ENCODE results near the gene SMAD2. TPM values are rescaled to one million over a fixed set of nuclear protein-coding genes. Genes with fewer than 3 reads are reported as not detected.

The SMAD2 gene
- total and polyA plus RNA-seq, 2 of the 8 experiments (the other 6 are each of a cell fraction or from before 2014, with no cell fraction given), result 28.4 to 124 TPM

- Histone ChIP-seq H3K4ac (replicated peaks; ENCODE audit: insufficient read length, low read depth, low read length) (no peak overlapping the region), H3K4me3 (ENCODE audit: extremely low read depth in 1 of 4, insufficient read depth in 2 of 4, low read depth in 3 of 4, low read length in 4 of 4) (no peak overlapping the region), H2BK5ac (ENCODE audit: low read depth, low read length) (no peak overlapping the region), H2AK5ac (ENCODE audit: low read depth, low read length) (no peak overlapping the region), H2BK20ac (ENCODE audit: low read length) (no peak overlapping the region), H3K27me3 (replicated peaks in 1 of 4; ENCODE audit: control insufficient read depth in 3 of 4, extremely low read depth in 1 of 4, insufficient read depth in 3 of 4, low read length in 3 of 4) (no peaks in the 10 kb centered on the region), H2BK12ac (ENCODE audit: low read depth, low read length) (no peak overlapping the region), H3K18ac (ENCODE audit: extremely low read depth, low read length) (no peak overlapping the region), H3K4me2 (ENCODE audit: insufficient read depth in 1 of 2, low read depth in 2 of 2, low read length in 2 of 2) (no peak overlapping the region), H3K79me1 (ENCODE audit: low read depth, low read length) (no peaks in the 10 kb centered on the region; the same call in 1 of the 2 replicates), H2BK15ac (ENCODE audit: low read length) (no peak overlapping the region), H4K20me1 (replicated peaks in 1 of 2; ENCODE audit: control insufficient read depth in 1 of 2, insufficient read depth in 2 of 2, low read length in 2 of 2) (peaks cover 0 to 1% of the 10 kb centered on the region in 2 experiments), H3K14ac (ENCODE audit: insufficient read length) (no peak overlapping the region), H3K79me2 (ENCODE audit: control insufficient read depth in 1 of 2, insufficient read depth in 2 of 2, low read length in 2 of 2) (peaks cover 3 to 87% of the 10 kb centered on the region in 2 experiments; a peak in 3 of 4 replicates), H3K4me1 (replicated peaks in 1 of 4; ENCODE audit: control insufficient read depth in 3 of 4, insufficient read depth in 4 of 4, low read length in 3 of 4) (no peaks in the 10 kb centered on the region), H4K5ac (ENCODE audit: insufficient read length, low read depth, low read length) (no peak overlapping the region), H4K91ac (replicated peaks; ENCODE audit: insufficient read length, low read length) (no peak overlapping the region), H3K23me2 (ENCODE audit: low read depth, low read length) (peaks cover 2% of the 10 kb centered on the region; the same call in 1 of the 2 replicates), H3K36me3 (ENCODE audit: control insufficient read depth in 2 of 4, insufficient read depth in 4 of 4, low read length in 3 of 4) (peaks cover 0 to 25% (median 11%) of the 10 kb centered on the region in 4 experiments; a peak in 6 of 8 replicates), H3K9me3 (ENCODE audit: insufficient read depth in 2 of 2, low read depth in 1 of 2, low read length in 1 of 2) (no peaks in the 10 kb centered on the region), H3K56ac (replicated peaks; ENCODE audit: insufficient read length, low read depth, low read length) (no peak overlapping the region), H2BK120ac (replicated peaks; ENCODE audit: low read depth, low read length) (no peak overlapping the region), H2AFZ (ENCODE audit: low read length) (no peak overlapping the region), H3K23ac (ENCODE audit: insufficient read length) (peak overlapping the region; percentile 17), H3K27ac (ENCODE audit: low read depth, low read length) (no peak overlapping the region), H3K9ac (replicated peaks in 1 of 4; ENCODE audit: extremely low read depth in 1 of 4, low read depth in 3 of 4, low read length in 3 of 4) (no peak overlapping the region), H4K8ac (ENCODE audit: extremely low read depth, insufficient read depth, low read length) (peak overlapping the region; percentile 45; the same call in 1 of the 2 replicates)
- POLR2A ChIA-PET (ENCODE audit: partially characterized antibody), result interaction anchor here (0.6 kb wide), 1 partner anchor 744 kb away, joined by 3 read pairs; no protein-coding TSS in a partner anchor
- CTCF ChIA-PET (ENCODE audit: partially characterized antibody), result interaction anchor here (1.1 kb wide), 1 partner anchor 116 kb away, joined by 3 read pairs; no protein-coding TSS in a partner anchor
- DNase-seq (ENCODE audit: low read depth in 1 of 2, low spot score in 2 of 2), result no peak
- 94% methylated on average over 5 of the region's 7 CpGs; no CpG with 5 or more reads in 1 of the 2 experiments for WGBS, 2 experiments (ENCODE audit: extremely low coverage in 1 of 2, insufficient coverage in 1 of 2, insufficient read length in 1 of 2, insufficient replicate concordance in 2 of 2, low coverage in 1 of 2, low lambda C conversion rate in 2 of 2, missing lambda C conversion rate in 1 of 2)
- no peak for FAIRE-seq
- TF ChIP-seq BACH1 (IDR thresholded peaks at IDR 0.05; ENCODE audit: low read length), result no peak
- TF ChIP-seq TAF7 (optimal IDR thresholded peaks at IDR 0.05; ENCODE audit: borderline replicate concordance, low read depth, low read length), result no peak
- TF ChIP-seq BRCA1 (IDR thresholded peaks at IDR 0.05; ENCODE audit: low read depth, low read length), result no peak
- TF ChIP-seq ZNF274 (IDR thresholded peaks at IDR 0.05; ENCODE audit: borderline replicate concordance, extremely low read depth, low read length), result no peak
- TF ChIP-seq SUZ12 (IDR thresholded peaks at IDR 0.05; ENCODE audit: low read length), result no peak
- TF ChIP-seq RAD21 (IDR thresholded peaks at IDR 0.05 in 1 of 2, conservative IDR thresholded peaks at IDR 0.05 in 1 of 2; ENCODE audit: low read depth in 2 of 2, low read length in 2 of 2), result no peak
- TF ChIP-seq TAF1 (IDR thresholded peaks at IDR 0.05; ENCODE audit: low read depth, low read length), result no peak
- no peak for TF ChIP-seq RNF2 (IDR thresholded peaks at IDR 0.05; ENCODE audit: borderline replicate concordance, low read depth, low read length, missing control alignments, poor library complexity, severe bottlenecking)
- TF ChIP-seq PHF8 (conservative IDR thresholded peaks at IDR 0.05; ENCODE audit: low read depth, low read length), result no peak
These were observed 48.6 kb downstream of the SMAD2 start for GRCh38 chr18:47881752-47882455.
